Articular chondrocyte of knee joint (primary cell): ENCODE measurements around the gene KBTBD6. TPM values are rescaled to one million over a fixed set of nuclear protein-coding genes. Genes with fewer than 3 reads are reported as not detected.

Source experiments
- small RNA-seq: library from RNA; depleted of rRNA; stranded (forward); fragments of <200 nt; gene quantifications from one replicate; pipeline ENCODE3, GENCODE V24; 2012
- total RNA-seq: library from RNA; depleted of rRNA; stranded (reverse); fragments of >200 nt; gene quantifications from 2 replicates; pipeline ENCODE4 v1.2.3, GENCODE V29; 2012

KBTBD6 gene, protein sequence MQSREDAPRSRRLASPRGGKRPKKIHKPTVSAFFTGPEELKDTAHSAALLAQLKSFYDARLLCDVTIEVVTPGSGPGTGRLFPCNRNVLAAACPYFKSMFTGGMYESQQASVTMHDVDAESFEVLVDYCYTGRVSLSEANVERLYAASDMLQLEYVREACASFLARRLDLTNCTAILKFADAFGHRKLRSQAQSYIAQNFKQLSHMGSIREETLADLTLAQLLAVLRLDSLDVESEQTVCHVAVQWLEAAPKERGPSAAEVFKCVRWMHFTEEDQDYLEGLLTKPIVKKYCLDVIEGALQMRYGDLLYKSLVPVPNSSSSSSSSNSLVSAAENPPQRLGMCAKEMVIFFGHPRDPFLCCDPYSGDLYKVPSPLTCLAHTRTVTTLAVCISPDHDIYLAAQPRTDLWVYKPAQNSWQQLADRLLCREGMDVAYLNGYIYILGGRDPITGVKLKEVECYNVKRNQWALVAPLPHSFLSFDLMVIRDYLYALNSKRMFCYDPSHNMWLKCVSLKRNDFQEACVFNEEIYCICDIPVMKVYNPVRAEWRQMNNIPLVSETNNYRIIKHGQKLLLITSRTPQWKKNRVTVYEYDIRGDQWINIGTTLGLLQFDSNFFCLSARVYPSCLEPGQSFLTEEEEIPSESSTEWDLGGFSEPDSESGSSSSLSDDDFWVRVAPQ
- total RNA-seq = 9.5 and 11.0 TPM in 2 replicates

DNA sequence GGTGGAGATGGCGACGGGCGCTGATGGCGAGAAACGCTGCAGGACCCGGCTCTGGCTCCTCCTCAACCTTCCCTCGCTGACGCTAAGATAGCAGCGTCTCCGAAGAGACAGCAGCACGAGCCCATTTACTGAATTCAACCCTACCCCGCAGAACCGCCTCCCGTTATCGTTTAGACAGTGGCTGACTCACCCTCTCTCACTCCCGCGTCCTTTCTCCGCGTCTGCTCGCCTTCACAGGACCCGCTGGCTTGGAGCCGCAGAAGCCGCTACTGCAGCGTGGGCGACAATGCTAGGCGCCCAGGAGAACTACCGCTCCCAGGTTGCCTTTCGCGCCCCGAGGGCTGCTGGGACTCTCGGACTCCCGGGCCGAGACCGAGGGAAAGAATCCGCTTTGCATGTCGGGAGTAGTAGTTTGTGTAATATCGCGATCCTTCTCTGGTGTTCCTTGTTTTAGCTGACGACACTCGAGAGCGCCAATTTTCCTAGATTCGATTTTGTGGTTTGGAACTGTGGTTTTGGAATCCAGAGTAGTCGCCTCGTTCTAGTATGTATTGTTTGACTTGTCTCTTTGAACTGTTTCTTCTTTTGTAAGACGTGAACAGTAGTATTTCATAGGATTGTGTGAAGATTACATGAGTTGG lies at the start of gene KBTBD6:
TSS of gene KBTBD6 (minus strand) at position 291 of the 641 bp plus-strand sequence. CDS start 291 bp downstream, outside the sequence.

Small RNAs within 50 kb of the gene (small RNA-seq; reads per million reads assigned to genes)
- gene MIR3168 (not detected), gene RN7SL597P (not detected)

Other genes with a start within 250 kb of the KBTBD6 start
- 65.6 and 68.4 TPM in 2 replicates for gene ELF1, start 113.5 kb downstream of the KBTBD6 start, total RNA-seq
- 9.4 and 11.9 TPM in 2 replicates for gene WBP4, start 71.3 kb downstream of the KBTBD6 start, total RNA-seq
- 6.3 and 9.1 TPM in 2 replicates for gene KBTBD7, start 61.8 kb upstream of the KBTBD6 start, total RNA-seq
- gene MTRF1, start 130.8 kb upstream of the KBTBD6 start, total RNA-seq = 12.5 and 15.1 TPM in 2 replicates
- 13.1 and 14.4 TPM in 2 replicates for gene NAA16, start 178.5 kb upstream of the KBTBD6 start, total RNA-seq